Activated CD8-positive, alpha-beta T cell treated with anti-CD3 and anti-CD28 coated beads for 36 hours (primary cell): Measurements from ENCODE around the gene ZNF19. TPM values are rescaled to one million over a fixed set of nuclear protein-coding genes. Genes with fewer than 3 reads are reported as not detected.

Experiments
- ATAC-seq: fragments of 200-7000 bp; cut with Tn5 transposase; one replicate; pipeline ENCODE4 v1.10.0; 2021; ENCODE audit warnings: mild to moderate bottlenecking, moderate library complexity
- CTCF ChIA-PET: fragments of 350-600 bp; sonication (Branson Sonifier 250); formaldehyde crosslinking; loops from one replicate; lab custom pipeline; 2021; ENCODE audit warnings: antibody characterized with exemption; lab: Charles Lee
- POLR2A ChIA-PET: fragments of 350-600 bp; sonication (Branson Sonifier 250); formaldehyde crosslinking; loops from one replicate; lab custom pipeline; 2021; ENCODE audit warnings: antibody characterized with exemption; lab: Charles Lee
- DNase-seq: peaks from one replicate; pipeline ENCODE4 v3.0.0-alpha.2; 2020
- H3K27ac Mint-ChIP-seq: one replicate; pipeline ENCODE4 v1.8.0; 2021; ENCODE audit warnings: mild to moderate bottlenecking, mixed read lengths
- H3K27me3 Mint-ChIP-seq: one replicate; pipeline ENCODE4 v1.8.0; 2021; ENCODE audit warnings: mixed read lengths
- H3K36me3 Mint-ChIP-seq: one replicate; pipeline ENCODE4 v1.8.0; 2021; ENCODE audit warnings: low read depth, mixed read lengths
- H3K4me1 Mint-ChIP-seq: one replicate; pipeline ENCODE4 v1.8.0; 2021; ENCODE audit warnings: low read depth, mixed read lengths
- H3K4me3 Mint-ChIP-seq: one replicate; pipeline ENCODE4 v1.8.0; 2021; ENCODE audit warnings: mild to moderate bottlenecking, moderate library complexity, mixed read lengths
- H3K9me3 Mint-ChIP-seq: one replicate; pipeline ENCODE4 v1.8.0; 2021; ENCODE audit warnings: mixed read lengths
- intact Hi-C: fragments of 100-400 bp; cut with micrococcal nuclease; formaldehyde crosslinking; loops from one replicate; pipeline ENCODE4 v1.10.0; 2022
- total RNA-seq, 2 experiments: library from RNA; stranded (reverse); gene quantifications; one replicate each; pipeline ENCODE4 v1.2.3, GENCODE V29; 2021
- TF ChIP-seq, protein P1 (sequence below): fragments of 200-600 bp; IDR thresholded peaks from one replicate; pipeline ENCODE4 v1.8.0; 2022; ENCODE audit warnings: antibody characterized with exemption, mild to moderate bottlenecking

ZNF19 gene
- total RNA-seq, 2 experiments from 2014 or later, result 3.9 to 4.1 TPM

DNA sequence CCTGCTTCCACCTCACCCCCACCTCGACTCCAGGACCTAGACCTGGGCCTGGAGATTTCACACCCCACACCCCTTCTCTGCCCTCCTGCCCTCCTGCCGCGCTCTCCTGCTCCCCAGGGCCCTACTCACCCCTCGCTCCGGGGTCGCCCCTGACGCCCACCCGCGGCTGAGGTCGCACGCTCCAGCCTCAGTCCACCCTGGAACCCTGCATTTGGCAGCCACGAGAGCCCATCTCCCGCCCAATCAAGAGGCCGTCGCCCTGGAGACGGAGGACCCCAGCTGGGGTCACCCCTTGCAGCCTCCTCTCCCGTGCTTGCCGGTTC is 63.4 kb downstream of the ZNF19 start:
- H3K9me3 Mint-ChIP-seq, result peaks cover 2% of the 10 kb centered on the region
- TF ChIP-seq, protein P1, sequence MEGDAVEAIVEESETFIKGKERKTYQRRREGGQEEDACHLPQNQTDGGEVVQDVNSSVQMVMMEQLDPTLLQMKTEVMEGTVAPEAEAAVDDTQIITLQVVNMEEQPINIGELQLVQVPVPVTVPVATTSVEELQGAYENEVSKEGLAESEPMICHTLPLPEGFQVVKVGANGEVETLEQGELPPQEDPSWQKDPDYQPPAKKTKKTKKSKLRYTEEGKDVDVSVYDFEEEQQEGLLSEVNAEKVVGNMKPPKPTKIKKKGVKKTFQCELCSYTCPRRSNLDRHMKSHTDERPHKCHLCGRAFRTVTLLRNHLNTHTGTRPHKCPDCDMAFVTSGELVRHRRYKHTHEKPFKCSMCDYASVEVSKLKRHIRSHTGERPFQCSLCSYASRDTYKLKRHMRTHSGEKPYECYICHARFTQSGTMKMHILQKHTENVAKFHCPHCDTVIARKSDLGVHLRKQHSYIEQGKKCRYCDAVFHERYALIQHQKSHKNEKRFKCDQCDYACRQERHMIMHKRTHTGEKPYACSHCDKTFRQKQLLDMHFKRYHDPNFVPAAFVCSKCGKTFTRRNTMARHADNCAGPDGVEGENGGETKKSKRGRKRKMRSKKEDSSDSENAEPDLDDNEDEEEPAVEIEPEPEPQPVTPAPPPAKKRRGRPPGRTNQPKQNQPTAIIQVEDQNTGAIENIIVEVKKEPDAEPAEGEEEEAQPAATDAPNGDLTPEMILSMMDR, result no peak
- POLR2A ChIA-PET, result interaction anchor here (0.7 to 1.2 kb wide), 6 partner anchors 8 to 139 kb away, joined by 3 to 4 read pairs (median 3); partner anchors contain the start of gene ZNF23
- DNase-seq (no peak), ATAC-seq (no peak)
- H3K4me3 Mint-ChIP-seq, result peak overlapping the region; percentile 61
- H3K27ac Mint-ChIP-seq, result no peak overlapping the region
- H3K4me1 Mint-ChIP-seq, result peaks cover 8% of the 10 kb centered on the region
- CTCF ChIA-PET, result interaction anchor here (1.6 to 2.6 kb wide), 3 partner anchors 13 to 74 kb away, joined by 5 to 17 read pairs (median 11); no protein-coding TSS in a partner anchor
- intact Hi-C loops, result no loop called here
- H3K27me3 Mint-ChIP-seq, result peaks cover 26% of the 10 kb centered on the region
- H3K36me3 Mint-ChIP-seq, result no peaks in the 10 kb centered on the region

DNA sequence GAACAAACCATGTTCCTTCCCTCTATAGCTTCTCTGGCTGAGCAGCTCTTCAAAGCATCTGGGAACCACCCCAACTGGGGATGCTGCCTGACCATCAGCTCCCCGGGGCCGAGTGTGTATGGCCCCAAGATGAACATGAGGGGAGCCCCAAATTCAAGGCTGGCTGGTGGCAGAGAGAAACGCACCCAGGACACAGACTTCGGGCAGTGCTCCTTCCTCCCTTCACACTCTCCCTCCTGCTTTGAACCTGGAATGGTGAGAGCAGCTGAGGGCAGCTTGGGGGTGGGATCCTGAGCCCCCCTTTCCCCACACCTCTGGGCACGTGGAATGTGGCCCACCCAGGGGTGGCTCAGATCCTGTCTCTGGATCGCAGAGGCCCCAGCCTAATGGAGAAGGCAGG is 64.5 kb downstream of the ZNF19 start:
- CTCF ChIA-PET, result interaction anchor here (1.7 to 3.6 kb wide), 2 partner anchors 12 to 74 kb away, joined by 4 to 27 read pairs; no protein-coding TSS in a partner anchor
- ATAC-seq (no peak), DNase-seq (no peak)
- peaks cover 22% of the 10 kb centered on the region for H3K27me3 Mint-ChIP-seq
- H3K9me3 Mint-ChIP-seq, result peaks cover 2% of the 10 kb centered on the region
- H3K4me3 Mint-ChIP-seq, result no peak overlapping the region
- TF ChIP-seq, protein P1, result no peak
- POLR2A ChIA-PET, result interaction anchor here (0.9 kb wide), 1 partner anchor 14 kb away, joined by 4 read pairs; no protein-coding TSS in a partner anchor
- intact Hi-C loops, result no loop called here
- H3K4me1 Mint-ChIP-seq, result peaks cover 8% of the 10 kb centered on the region
- H3K36me3 Mint-ChIP-seq, result no peaks in the 10 kb centered on the region
- no peak overlapping the region for H3K27ac Mint-ChIP-seq

DNA sequence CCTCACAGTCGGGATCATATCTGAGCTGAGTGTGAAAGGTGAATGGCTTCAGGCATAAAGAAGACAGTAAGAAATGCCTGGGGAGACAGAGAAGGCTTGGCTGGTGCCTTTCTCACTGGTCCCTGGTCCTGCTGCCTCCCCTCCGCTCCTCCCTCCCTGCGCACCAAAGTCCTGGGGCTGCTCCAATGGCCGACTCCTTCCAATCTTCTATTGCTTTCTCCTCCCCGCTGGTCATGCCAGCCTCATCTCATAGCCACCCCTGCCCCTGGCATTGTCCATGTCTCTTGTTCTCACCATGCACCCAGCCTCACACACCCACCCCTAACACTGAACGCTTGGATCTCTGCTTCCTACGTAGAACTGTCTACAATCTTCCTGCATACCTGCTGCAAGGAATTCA is 65.3 kb downstream of the ZNF19 start:
- Mint-ChIP-seq H3K4me3 (no peak overlapping the region), H3K36me3 (no peaks in the 10 kb centered on the region), H3K9me3 (peaks cover 2% of the 10 kb centered on the region), H3K4me1 (peaks cover 8% of the 10 kb centered on the region), H3K27ac (no peak overlapping the region), H3K27me3 (peaks cover 22% of the 10 kb centered on the region)
- TF ChIP-seq, protein P1, result no peak
- ATAC-seq (no peak), DNase-seq (no peak)
- intact Hi-C loops, result no loop called here
- POLR2A ChIA-PET, result no interaction called here
- CTCF ChIA-PET, result interaction anchor here (1.7 to 3.6 kb wide), 2 partner anchors 11 to 75 kb away, joined by 4 to 27 read pairs; no protein-coding TSS in a partner anchor

Other genes starting within 250 kb of the ZNF19 start
- gene CMTR2, start 199.9 kb downstream of the ZNF19 start, total RNA-seq, result 10 to 100 TPM; 16.6 to 19.3 TPM
- not detected for gene CALB2, start 130.6 kb downstream of the ZNF19 start, total RNA-seq
- not detected for gene TLE7, start 47.3 kb downstream of the ZNF19 start, total RNA-seq
- gene ZNF23, start 27.1 kb downstream of the ZNF19 start, total RNA-seq, result 10 to 100 TPM; 10.4 to 11.1 TPM
- gene CHST4, start 37.1 kb upstream of the ZNF19 start, total RNA-seq, result under 1 TPM in 1 of 2 experiments, not detected in 1; 0.16 TPM
- not detected for gene TAT, start 87.8 kb upstream of the ZNF19 start, total RNA-seq
- not detected for gene MARVELD3, start 136.9 kb upstream of the ZNF19 start, total RNA-seq
- gene PHLPP2, start 235.4 kb upstream of the ZNF19 start, total RNA-seq, result 1 to 10 TPM; 7.2 to 7.4 TPM